IMR-90 (cell line): ENCODE data around the gene FOXL3. TPM values are rescaled to one million over a fixed set of nuclear protein-coding genes. Genes with fewer than 3 reads are reported as not detected.

Experiments used
- ATAC-seq: fragments of 200-7000 bp; cut with Tn5 transposase; 2 replicates; pipeline ENCODE4 v1.9.1; 2020; ENCODE audit warnings: low read depth, mild to moderate bottlenecking, moderate library complexity
- BruUV-seq: library from RNA; stranded (reverse); fragments of 400-500 nt; replicated peaks from 2 replicates; lab custom pipeline; 2021; lab: Mats Ljungman, UMichigan
- CTCF ChIA-PET: fragments of 300-600 bp; formaldehyde crosslinking; extraction: SDS; loops from one replicate; lab custom pipeline; 2021; ENCODE audit warnings: antibody characterized with exemption; lab: Yijun Ruan, JAX
- POLR2A ChIA-PET: fragments of 300-600 bp; sonication (Branson Sonifier 250); formaldehyde crosslinking; loops from one replicate; lab custom pipeline; 2022; ENCODE audit warnings: antibody characterized with exemption; ENCODE audit not compliant: unreplicated experiment; lab: Charles Lee
- DNase-seq: peaks from one replicate; pipeline ENCODE4 v3.0.0; 2013
- H2AFZ ChIP-seq: replicated peaks from 2 replicates; pipeline ENCODE3; 2013; ENCODE audit warnings: low read length, mild to moderate bottlenecking; ENCODE audit not compliant: poor library complexity
- H2AK5ac ChIP-seq: 2 replicates; pipeline ENCODE4 v1.6.1; 2013; ENCODE audit warnings: low read depth, low read length, inconsistent platforms
- H2AK9ac ChIP-seq: replicated peaks from 2 replicates; pipeline ENCODE3; 2013; ENCODE audit warnings: mild to moderate bottlenecking, low read depth, low read length, moderate library complexity; ENCODE audit not compliant: poor library complexity
- H2BK120ac ChIP-seq: 2 replicates; pipeline ENCODE4 v1.6.1; 2013; ENCODE audit warnings: low read depth, low read length, inconsistent platforms
- H2BK15ac ChIP-seq: 3 replicates; pipeline ENCODE4 v1.6.1; 2013; ENCODE audit warnings: low read depth, low read length, inconsistent platforms
- H2BK20ac ChIP-seq: 2 replicates; pipeline ENCODE4 v1.6.1; 2013; ENCODE audit warnings: low read depth, mild to moderate bottlenecking, inconsistent platforms, low read length, moderate library complexity
- H2BK5ac ChIP-seq: 2 replicates; pipeline ENCODE4 v1.6.1; 2013; ENCODE audit warnings: mild to moderate bottlenecking, low read depth, low read length, inconsistent platforms; ENCODE audit not compliant: poor library complexity, severe bottlenecking
- H3K14ac ChIP-seq: replicated peaks from 2 replicates; pipeline ENCODE4 v1.6.1; 2013; ENCODE audit warnings: low read depth, low read length, inconsistent platforms
- H3K18ac ChIP-seq: 2 replicates; pipeline ENCODE4 v1.6.1; 2013; ENCODE audit warnings: low read depth, low read length, control low read depth
- H3K23ac ChIP-seq: 2 replicates; pipeline ENCODE4 v1.6.1; 2013; ENCODE audit warnings: low read depth, low read length, inconsistent platforms
- H3K27ac ChIP-seq: 2 replicates; pipeline ENCODE4 v1.5.1; 2013; ENCODE audit warnings: mild to moderate bottlenecking, control low read depth, low read length; ENCODE audit not compliant: insufficient read depth
- H3K27me3 ChIP-seq: 2 replicates; pipeline ENCODE4 v1.6.1; 2013; ENCODE audit warnings: low read length; ENCODE audit not compliant: control insufficient read depth, insufficient read depth
- H3K36me3 ChIP-seq: 2 replicates; pipeline ENCODE4 v1.6.1; 2013; ENCODE audit warnings: low read length, mixed read lengths; ENCODE audit not compliant: control insufficient read depth, insufficient read depth
- H3K4ac ChIP-seq: 2 replicates; pipeline ENCODE4 v1.6.1; 2013; ENCODE audit warnings: low read depth, low read length, inconsistent platforms
- H3K4me1 ChIP-seq: 2 replicates; pipeline ENCODE4 v1.6.1; 2013; ENCODE audit warnings: low read length, mixed read lengths; ENCODE audit not compliant: control insufficient read depth, insufficient read depth
- H3K4me2 ChIP-seq: 2 replicates; pipeline ENCODE4 v1.6.1; 2013; ENCODE audit warnings: low read depth, mild to moderate bottlenecking, control low read depth, low read length, moderate library complexity
- H3K4me3 ChIP-seq: 2 replicates; pipeline ENCODE4 v1.5.1; 2013; ENCODE audit warnings: low read depth, mild to moderate bottlenecking, control low read depth, low read length, moderate library complexity; ENCODE audit not compliant: insufficient read depth
- H3K56ac ChIP-seq: 2 replicates; pipeline ENCODE4 v1.6.1; 2013; ENCODE audit warnings: low read length, inconsistent platforms; ENCODE audit not compliant: insufficient read depth; ENCODE audit errors: extremely low read depth
- H3K79me1 ChIP-seq, 2 experiments: 2 replicates each; pipeline ENCODE4 v1.6.1; 2013; ENCODE audit warnings: low read length in 2 of 2, inconsistent platforms in 1 of 2, low read depth in 1 of 2
- H3K9ac ChIP-seq: 2 replicates; pipeline ENCODE4 v1.6.1; 2013; ENCODE audit warnings: low read depth, low read length, control low read depth
- H3K9me1 ChIP-seq: 2 replicates; pipeline ENCODE4 v1.6.1; 2013; ENCODE audit warnings: low read length, inconsistent platforms; ENCODE audit not compliant: insufficient read depth
- H3K9me3 ChIP-seq: 2 replicates; pipeline ENCODE4 v1.6.1; 2013; ENCODE audit warnings: low read length; ENCODE audit not compliant: control insufficient read depth, insufficient read depth
- H4K20me1 ChIP-seq: 2 replicates; pipeline ENCODE4 v1.6.1; 2013; ENCODE audit warnings: low read length, inconsistent platforms; ENCODE audit not compliant: insufficient read depth
- H4K5ac ChIP-seq: 2 replicates; pipeline ENCODE4 v1.6.1; 2013; ENCODE audit warnings: mild to moderate bottlenecking, low read depth, low read length, control low read depth
- H4K8ac ChIP-seq, 2 experiments: 2 replicates each; pipeline ENCODE4 v1.6.1; 2013; ENCODE audit warnings: low read depth in 2 of 2, low read length in 2 of 2, control low read depth in 1 of 2, inconsistent platforms in 1 of 2
- H4K91ac ChIP-seq: 2 replicates; pipeline ENCODE4 v1.6.1; 2013; ENCODE audit warnings: low read depth, low read length, inconsistent platforms; ENCODE audit not compliant: insufficient read depth
- CEBPB ChIP-seq: IDR thresholded peaks from 2 replicates; pipeline ENCODE4 v1.6.1; 2012; ENCODE audit warnings: low read depth, low read length, improper control_type of control experiment
- CHD1 ChIP-seq: IDR thresholded peaks from 2 replicates; pipeline ENCODE4 v1.6.1; 2012; ENCODE audit warnings: low read depth, low read length, improper control_type of control experiment
- ELK1 ChIP-seq: fragments of 150-350 bp; IDR thresholded peaks from 2 replicates; pipeline ENCODE4 v1.6.1; 2016; ENCODE audit warnings: low read depth, mild to moderate bottlenecking, low read length, moderate library complexity, borderline replicate concordance
- FOS ChIP-seq: fragments of 150-350 bp; IDR thresholded peaks from 2 replicates; pipeline ENCODE4 v1.6.1; 2016; ENCODE audit warnings: low read depth, low read length
- MAFK ChIP-seq: IDR thresholded peaks from 2 replicates; pipeline ENCODE4 v1.6.1; 2012; ENCODE audit warnings: low read depth, low read length, improper control_type of control experiment
- MAZ ChIP-seq: IDR thresholded peaks from 2 replicates; pipeline ENCODE4 v1.6.1; 2012; ENCODE audit warnings: low read depth, mild to moderate bottlenecking, low read length, improper control_type of control experiment, moderate library complexity, borderline replicate concordance
- MXI1 ChIP-seq: IDR thresholded peaks from 2 replicates; pipeline ENCODE4 v1.6.1; 2012; ENCODE audit warnings: low read depth, mild to moderate bottlenecking, low read length, moderate library complexity, borderline replicate concordance
- NFE2L2 ChIP-seq: fragments of 150-350 bp; IDR thresholded peaks from 2 replicates; pipeline ENCODE4 v1.6.1; 2016; ENCODE audit warnings: low read depth, mild to moderate bottlenecking, low read length
- POLR2A ChIP-seq: IDR thresholded peaks from 2 replicates; pipeline ENCODE4 v1.6.1; 2012; ENCODE audit warnings: mild to moderate bottlenecking, low read depth, low read length
- RAD21 ChIP-seq: IDR thresholded peaks from 2 replicates; pipeline ENCODE4 v1.6.1; 2012; ENCODE audit warnings: low read length, improper control_type of control experiment
- RFX5 ChIP-seq: IDR thresholded peaks from 2 replicates; pipeline ENCODE4 v1.8.0; 2012; ENCODE audit warnings: low read depth, mild to moderate bottlenecking, low read length, moderate library complexity
- USF2 ChIP-seq: fragments of 150-350 bp; IDR thresholded peaks from 2 replicates; pipeline ENCODE4 v1.6.1; 2017; ENCODE audit warnings: mild to moderate bottlenecking, antibody characterized with exemption, low read length, low read depth
- WGBS, 2 experiments: methylation state at CpG; one replicate each; pipeline versions ENCODE4 v1.1.5 to v1.1.7; 2013; ENCODE audit warnings: missing lambda C conversion rate in 2 of 2; ENCODE audit not compliant: insufficient read length in 1 of 2; ENCODE audit errors: extremely low coverage in 2 of 2; 5-methylcytosine and 5-hydroxymethylcytosine counted together
- dilution Hi-C: fragments of 300-500 bp; cut with HindIII; formaldehyde crosslinking; loops from one replicate; pipeline ENCODE4 v1.14.3; 2018; ENCODE audit warnings: low sequenced_read_pairs; ENCODE audit not compliant: unreplicated experiment
- in situ Hi-C: fragments of 300-500 bp; cut with MboI; formaldehyde crosslinking; loops from 3 replicates; pipeline ENCODE4 v1.14.3; 2019; ENCODE audit warnings: low sequenced_read_pairs, inconsistent platforms, mixed read lengths
- intact Hi-C: fragments of 100-400 bp; cut with micrococcal nuclease; formaldehyde crosslinking; loops from 2 replicates; pipeline ENCODE4 v1.10.0; 2022
- polyA plus RNA-seq, 3 experiments: library from polyadenylated mRNA; depleted of rRNA; stranded (reverse); fragments of >200 nt; gene quantifications; 2 replicates each; pipeline ENCODE4 v1.2.3, GENCODE V29; 2012; ENCODE audit warnings: low replicate concordance in 1 of 3
- total RNA-seq: library from RNA; depleted of rRNA; stranded (reverse); fragments of >200 nt; gene quantifications from 2 replicates; pipeline ENCODE4 v1.2.3, GENCODE V29; 2012

The FOXL3 gene
- total and polyA plus RNA-seq, 2 of the 4 experiments (the other 2 are of a cell fraction), result not detected

- DNase-seq (no peak), ATAC-seq (no peak)
- Histone ChIP-seq H2BK20ac (no peak overlapping the region), H3K27me3 (peaks cover 8% of the 10 kb centered on the region), H3K4ac (no peak overlapping the region), H4K5ac (no peak overlapping the region), H3K14ac (no peak overlapping the region), H4K8ac (no peak overlapping the region), H2BK120ac (no peak overlapping the region), H3K9ac (no peak overlapping the region), H2AK9ac (no peak overlapping the region), H2BK15ac (no peak overlapping the region), H2BK5ac (no peak overlapping the region), H4K91ac (no peak overlapping the region), H2AFZ (no peak overlapping the region), H3K4me3 (no peak overlapping the region), H3K9me3 (peaks cover 29% of the 10 kb centered on the region), H3K56ac (no peak overlapping the region), H3K4me2 (no peak overlapping the region), H3K9me1 (no peaks in the 10 kb centered on the region), H3K4me1 (no peaks in the 10 kb centered on the region), H3K18ac (no peak overlapping the region), H3K23ac (no peak overlapping the region), H2AK5ac (no peak overlapping the region), H3K36me3 (no peaks in the 10 kb centered on the region), H3K79me1 (no peaks in the 10 kb centered on the region), H3K27ac (no peak overlapping the region), H4K20me1 (no peaks in the 10 kb centered on the region)
- in situ Hi-C loops (no loop called here), intact Hi-C loops (no loop called here), dilution Hi-C loops (no loop called here)
- ChIA-PET POLR2A (no interaction called here), CTCF (no interaction called here)
- BruUV-seq, result no TSS peak
- WGBS, 2 experiments, result 56% methylated on average over 1 of the region's 2 CpGs; no CpG with 5 or more reads in 1 of the 2 experiments
- TF ChIP-seq MAZ (no peak), NFE2L2 (no peak), CHD1 (no peak), RAD21 (no peak), FOS (no peak), CEBPB (no peak), MAFK (no peak), POLR2A (no peak), RFX5 (no peak), USF2 (no peak), MXI1 (no peak), ELK1 (no peak)
Observed at GRCh38 chr7:274266-274665, 15.7 kb upstream of the FOXL3 start.
